Peyer's patch (tissue), 4 donors: ENCODE data around the gene SLC22A3.

Experiments
- CTCF ChIP-seq, 6 experiments: fragments of 450-650 bp in 4 of 6; fragments of 200-600 bp in 2 of 6; sonication (generic) in 1 of 6; IDR thresholded peaks; one replicate each; pipeline ENCODE4 v1.5.1; 2017 to 2019; ENCODE audit warnings: antibody characterized with exemption in 6 of 6, mild to moderate bottlenecking in 3 of 6, moderate library complexity in 1 of 6
- POLR2A ChIP-seq, 2 donors: fragments of 450-650 bp; IDR thresholded peaks; one replicate each; pipeline ENCODE4 v1.5.1; 2017; ENCODE audit warnings: antibody characterized with exemption in 2 of 2, mild to moderate bottlenecking in 2 of 2, moderate library complexity in 2 of 2

GRCh38 chr6:160376445-160376844 is 28.3 kb downstream of the SLC22A3 start:
- TF ChIP-seq POLR2A (IDR thresholded peaks at IDR 0.05), result no peak
- TF ChIP-seq CTCF (IDR thresholded peaks at IDR 0.05), result no peak
